ENCODE data around the gene MEPCE. TPM values are rescaled to one million over a fixed set of nuclear protein-coding genes. Genes with fewer than 3 reads are reported as not detected.

Gene MEPCE
- total and polyA plus RNA-seq, 8 donors, result 11.1 to 20.7 (median 16.2) TPM

DNA sequence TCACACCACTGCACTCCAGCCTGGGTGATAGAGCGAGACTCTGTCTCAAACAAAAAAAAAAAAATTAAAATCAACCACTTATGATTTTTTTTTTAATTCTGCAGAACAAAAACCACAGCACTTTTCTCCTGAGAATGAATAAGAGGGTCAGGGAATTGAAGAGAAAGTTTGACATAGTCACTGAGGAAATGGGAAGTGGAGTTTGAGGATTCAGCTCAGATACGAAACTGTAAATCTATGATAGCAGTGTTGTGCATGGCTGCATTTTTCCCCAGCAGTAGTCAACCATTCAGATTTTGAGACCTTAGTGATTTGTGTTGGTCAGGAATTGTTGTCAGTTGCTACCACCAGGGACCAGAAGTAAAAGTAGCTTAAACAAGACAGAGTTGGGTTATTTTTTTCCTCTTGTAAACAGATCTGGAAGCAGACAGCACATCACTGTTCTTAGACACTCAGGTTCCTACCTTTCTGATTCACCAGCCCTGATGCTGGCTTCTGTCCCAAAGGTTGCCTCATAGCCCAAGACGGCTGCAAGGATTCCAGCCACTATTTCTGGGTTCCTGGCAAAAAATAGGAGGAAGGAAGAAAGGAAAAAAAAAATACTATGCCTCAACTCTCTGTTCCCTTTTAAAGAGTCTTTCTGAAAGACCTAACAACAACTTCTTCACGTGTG is 36.3 kb upstream of the MEPCE start:
- intact Hi-C loops (cut with DNase I), result no loop called here
- Histone ChIP-seq H3K27ac (no peak overlapping the region), H3K4me3 (no peak overlapping the region), H3K9me3 (no peaks in the 10 kb centered on the region), H3K36me3 (no peaks in the 10 kb centered on the region), H3K27me3 (no peaks in the 10 kb centered on the region), H3K4me1 (no peaks in the 10 kb centered on the region)
- DNase-seq (no peak), ATAC-seq (no peak), FAIRE-seq (no peak)
- TF ChIP-seq, protein P1, sequence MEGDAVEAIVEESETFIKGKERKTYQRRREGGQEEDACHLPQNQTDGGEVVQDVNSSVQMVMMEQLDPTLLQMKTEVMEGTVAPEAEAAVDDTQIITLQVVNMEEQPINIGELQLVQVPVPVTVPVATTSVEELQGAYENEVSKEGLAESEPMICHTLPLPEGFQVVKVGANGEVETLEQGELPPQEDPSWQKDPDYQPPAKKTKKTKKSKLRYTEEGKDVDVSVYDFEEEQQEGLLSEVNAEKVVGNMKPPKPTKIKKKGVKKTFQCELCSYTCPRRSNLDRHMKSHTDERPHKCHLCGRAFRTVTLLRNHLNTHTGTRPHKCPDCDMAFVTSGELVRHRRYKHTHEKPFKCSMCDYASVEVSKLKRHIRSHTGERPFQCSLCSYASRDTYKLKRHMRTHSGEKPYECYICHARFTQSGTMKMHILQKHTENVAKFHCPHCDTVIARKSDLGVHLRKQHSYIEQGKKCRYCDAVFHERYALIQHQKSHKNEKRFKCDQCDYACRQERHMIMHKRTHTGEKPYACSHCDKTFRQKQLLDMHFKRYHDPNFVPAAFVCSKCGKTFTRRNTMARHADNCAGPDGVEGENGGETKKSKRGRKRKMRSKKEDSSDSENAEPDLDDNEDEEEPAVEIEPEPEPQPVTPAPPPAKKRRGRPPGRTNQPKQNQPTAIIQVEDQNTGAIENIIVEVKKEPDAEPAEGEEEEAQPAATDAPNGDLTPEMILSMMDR (IDR thresholded peaks at IDR 0.05), result no peak
- WGBS, 2 donors, result 76 to 82% methylated on average over 4 of the region's 4 CpGs

GRCh38 chr7:100394077-100394476 is 35.6 kb upstream of the MEPCE start:
- Histone ChIP-seq H3K4me1 (no peaks in the 10 kb centered on the region), H3K4me3 (no peak overlapping the region), H3K27me3 (no peaks in the 10 kb centered on the region), H3K36me3 (no peaks in the 10 kb centered on the region), H3K27ac (no peak overlapping the region), H3K9me3 (no peaks in the 10 kb centered on the region)
- intact Hi-C loops (cut with DNase I), result no loop called here
- ATAC-seq, result peak in 1 of 4 donors; percentile 26
- DNase-seq, result no peak
- TF ChIP-seq, protein P1 (IDR thresholded peaks at IDR 0.05), result no peak
- no peak for FAIRE-seq
- WGBS, 2 donors, result 67 to 69% methylated on average over 2 of the region's 2 CpGs

DNA sequence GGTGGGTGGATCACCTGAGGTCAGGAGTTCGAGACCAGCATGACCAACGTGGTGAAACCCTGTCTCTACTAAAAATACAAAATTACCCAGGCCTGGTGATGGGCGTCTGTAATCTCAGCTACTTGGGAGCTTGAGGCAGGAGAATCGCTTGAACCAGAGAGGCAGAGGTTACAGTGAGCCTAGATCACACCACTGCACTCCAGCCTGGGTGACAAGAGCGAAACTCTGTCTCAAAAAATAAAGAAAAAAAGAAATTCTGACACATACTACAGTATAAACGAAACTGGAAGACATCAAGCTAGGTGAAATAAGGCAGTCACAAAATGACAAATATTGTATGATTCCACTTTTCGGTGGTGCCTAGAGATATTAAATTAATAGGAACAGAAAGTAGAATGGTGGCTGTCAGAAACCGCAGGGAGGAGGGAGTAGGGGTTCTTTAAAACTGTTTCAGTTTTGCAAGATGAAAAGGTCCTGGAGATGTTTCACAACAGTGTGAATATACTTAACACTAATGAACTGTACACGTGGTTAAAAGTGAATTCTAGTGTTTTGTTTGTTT is 33.1 kb upstream of the MEPCE start:
- H3K27me3 ChIP-seq, result no peaks in the 10 kb centered on the region
- TF ChIP-seq, protein P1 (IDR thresholded peaks at IDR 0.05), result no peak
- ATAC-seq (peak in 2 of 4 donors; percentile 66), DNase-seq (no peak), FAIRE-seq (no peak)
- intact Hi-C loops (cut with DNase I), result no loop called here
- 67 to 73% methylated on average over 9 of the region's 9 CpGs for WGBS, 2 donors
- no peaks in the 10 kb centered on the region for H3K4me1 ChIP-seq
- H3K4me3 ChIP-seq, result no peak overlapping the region
- no peaks in the 10 kb centered on the region for H3K9me3 ChIP-seq
- no peaks in the 10 kb centered on the region for H3K36me3 ChIP-seq
- no peak overlapping the region for H3K27ac ChIP-seq

DNA sequence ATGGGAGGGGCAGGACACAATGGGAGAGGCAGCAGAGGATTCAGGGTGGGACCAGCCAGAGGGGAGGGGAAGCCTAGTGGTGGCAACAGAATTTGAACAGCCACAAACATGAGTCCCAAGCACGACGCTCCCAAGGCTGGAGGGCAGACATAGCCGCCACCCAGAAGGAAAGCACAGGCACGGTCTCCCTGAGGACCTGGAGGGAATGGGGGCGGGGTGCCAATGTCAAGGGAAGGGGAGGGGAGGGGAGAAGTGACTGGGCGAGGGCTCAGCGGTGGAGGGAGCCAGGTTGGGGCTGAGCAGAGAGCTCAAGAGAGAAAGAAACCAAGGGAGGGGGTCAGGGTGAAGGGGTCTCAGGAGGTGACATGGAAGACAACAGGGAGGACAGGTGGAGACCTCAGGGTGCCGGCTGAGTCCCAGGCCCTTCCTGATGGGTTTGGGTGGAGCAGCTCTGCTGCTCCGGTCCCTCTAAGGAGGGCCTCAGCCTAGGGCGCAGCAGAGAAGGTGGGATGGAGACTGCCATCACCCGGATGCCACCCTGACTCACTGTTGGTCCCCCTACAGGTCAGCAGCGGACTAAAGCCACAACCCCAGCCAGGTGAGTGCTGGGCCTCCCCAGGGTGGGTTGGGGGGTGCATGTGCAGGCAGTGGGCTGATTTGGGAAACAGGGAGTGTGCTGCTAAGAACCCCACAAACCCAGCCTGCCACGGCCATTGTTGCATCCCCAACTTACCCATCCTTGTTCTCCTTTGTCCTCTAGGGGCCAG is 32.1 kb upstream of the MEPCE start:
- TF ChIP-seq, protein P1 (IDR thresholded peaks at IDR 0.05), result no peak
- Histone ChIP-seq H3K4me3 (no peak overlapping the region), H3K27me3 (no peaks in the 10 kb centered on the region), H3K27ac (no peak overlapping the region), H3K4me1 (no peaks in the 10 kb centered on the region), H3K36me3 (no peaks in the 10 kb centered on the region), H3K9me3 (no peaks in the 10 kb centered on the region)
- DNase-seq (no peak), ATAC-seq (no peak), FAIRE-seq (no peak)
- 71 to 73% methylated on average over 10 to 13 of the region's 13 CpGs for WGBS, 2 donors
- intact Hi-C loops (cut with DNase I), result no loop called here

Measured in pancreas (tissue), 10 donors.